ENCODE data around the gene CEP43.

Gene CEP43

GRCh38 chr6:166957087-166957804, 42.0 kb upstream of the CEP43 start:
- no peak for TF ChIP-seq CTCF (IDR thresholded peaks at IDR 0.05; ENCODE audit: low read depth, low read length)
- peak overlapping the region; percentile 69 to 79 for H3K4me3 ChIP-seq (replicated peaks in 1 of 2; ENCODE audit: low read depth in 2 of 2, low read length in 2 of 2)
- DNase-seq (ENCODE audit: low read depth in 2 of 2) = no peak

GRCh38 chr6:166957805-166958076, 41.5 kb upstream of the CEP43 start:
- TF ChIP-seq CTCF (IDR thresholded peaks at IDR 0.05; ENCODE audit: low read depth, low read length) = no peak

GRCh38 chr6:166958926-166959861, 40.0 kb upstream of the CEP43 start:
- no peak overlapping the region for H3K4me3 ChIP-seq (replicated peaks in 1 of 2; ENCODE audit: low read depth in 2 of 2, low read length in 2 of 2)
- no peak for TF ChIP-seq CTCF (IDR thresholded peaks at IDR 0.05; ENCODE audit: low read depth, low read length)
- peak in 1 of 2 donors; percentile 41 for DNase-seq (ENCODE audit: low read depth in 2 of 2)

More at GRCh38 chr6:166957805-166958076, 41.5 kb upstream of the CEP43 start:
- no peak overlapping the region for H3K4me3 ChIP-seq (replicated peaks in 1 of 2; ENCODE audit: low read depth in 2 of 2, low read length in 2 of 2)
- no peak for DNase-seq (ENCODE audit: low read depth in 2 of 2)

- no peak for DNase-seq (ENCODE audit: low read depth in 2 of 2)
- no peak for TF ChIP-seq CTCF (IDR thresholded peaks at IDR 0.05; ENCODE audit: low read depth, low read length)
- no peak overlapping the region for H3K4me3 ChIP-seq (replicated peaks in 1 of 2; ENCODE audit: low read depth in 2 of 2, low read length in 2 of 2)
These were observed 39.1 kb upstream of the CEP43 start for GRCh38 chr6:166959911-166960608.

GRCh38 chr6:166960609-166960978, 38.6 kb upstream of the CEP43 start:
- DNase-seq (ENCODE audit: low read depth in 2 of 2) = no peak
- no peak for TF ChIP-seq CTCF (IDR thresholded peaks at IDR 0.05; ENCODE audit: low read depth, low read length)
- no peak overlapping the region for H3K4me3 ChIP-seq (replicated peaks in 1 of 2; ENCODE audit: low read depth in 2 of 2, low read length in 2 of 2)

GRCh38 chr6:166966268-166966667, 32.9 kb upstream of the CEP43 start:
- no peak overlapping the region for H3K4me3 ChIP-seq (replicated peaks in 1 of 2; ENCODE audit: low read depth in 2 of 2, low read length in 2 of 2)
- DNase-seq (ENCODE audit: low read depth in 2 of 2) = no peak
- no peak for TF ChIP-seq CTCF (IDR thresholded peaks at IDR 0.05; ENCODE audit: low read depth, low read length)

Data from cardiac fibroblast (primary cell).